MM.1S (cell line): ENCODE results near the gene ZNF521.

Experiments
- DNase-seq: peaks from one replicate; pipeline ENCODE4 v3.0.0-alpha.2; 2015
- H2AFZ ChIP-seq: fragments of 300-600 bp; sonication (generic); 2 replicates; pipeline ENCODE4 v1.6.0; 2016; ENCODE audit warnings: antibody characterized with exemption, low read length
- H3F3A ChIP-seq: fragments of 300-600 bp; sonication (generic); 2 replicates; pipeline ENCODE4 v1.6.1; 2016; ENCODE audit warnings: mild to moderate bottlenecking, antibody characterized with exemption, low read length, moderate library complexity, mixed read lengths; ENCODE audit not compliant: insufficient read depth
- H3K27ac ChIP-seq: fragments of 300-600 bp; sonication (generic); 2 replicates; pipeline ENCODE4 v1.5.1; 2016; ENCODE audit warnings: mild to moderate bottlenecking, low read length
- H3K27me3 ChIP-seq: fragments of 300-600 bp; sonication (generic); replicated peaks from 2 replicates; pipeline ENCODE4 v1.6.0; 2016; ENCODE audit warnings: low read length; ENCODE audit not compliant: insufficient read depth
- H3K36me3 ChIP-seq: fragments of 300-600 bp; sonication (generic); replicated peaks from 2 replicates; pipeline ENCODE4 v1.6.1; 2016; ENCODE audit warnings: mild to moderate bottlenecking, low read length, mixed read lengths; ENCODE audit not compliant: insufficient read depth
- H3K4me1 ChIP-seq: fragments of 300-600 bp; sonication (generic); 2 replicates; pipeline ENCODE4 v1.6.1; 2016; ENCODE audit warnings: low read length, mixed read lengths
- H3K4me2 ChIP-seq: fragments of 300-600 bp; sonication (generic); 2 replicates; pipeline ENCODE4 v1.6.0; 2016; ENCODE audit warnings: low read depth, low read length
- H3K4me3 ChIP-seq: fragments of 300-600 bp; sonication (generic); 2 replicates; pipeline ENCODE4 v1.5.1; 2016; ENCODE audit warnings: low read length, mixed read lengths
- H3K79me2 ChIP-seq: fragments of 300-600 bp; sonication (generic); 2 replicates; pipeline ENCODE4 v1.6.1; 2016; ENCODE audit warnings: mixed run types, low read length, mixed read lengths
- H3K9ac ChIP-seq: fragments of 300-600 bp; sonication (generic); 2 replicates; pipeline ENCODE4 v1.6.1; 2016; ENCODE audit warnings: low read length, mixed read lengths
- H3K9me2 ChIP-seq: fragments of 300-600 bp; sonication (generic); replicated peaks from 2 replicates; pipeline ENCODE4 v1.6.1; 2016; ENCODE audit warnings: mild to moderate bottlenecking, low read length, mixed read lengths; ENCODE audit not compliant: insufficient read depth
- H3K9me3 ChIP-seq: fragments of 300-600 bp; sonication (generic); replicated peaks from 2 replicates; pipeline ENCODE4 v1.6.1; 2016; ENCODE audit warnings: mild to moderate bottlenecking, low read length, mixed read lengths; ENCODE audit not compliant: insufficient read depth
- H4K20me1 ChIP-seq: fragments of 300-600 bp; sonication (generic); 2 replicates; pipeline ENCODE4 v1.6.1; 2016; ENCODE audit warnings: mild to moderate bottlenecking, low read length, moderate library complexity, mixed read lengths; ENCODE audit not compliant: insufficient read depth
- EZH2 ChIP-seq: fragments of 300-600 bp; sonication (generic); optimal IDR thresholded peaks from 2 replicates; pipeline ENCODE3; 2017; ENCODE audit warnings: low read depth, mild to moderate bottlenecking, antibody characterized with exemption, low read length, mixed read lengths
- EZH2phosphoT487 ChIP-seq: fragments of 300-600 bp; sonication (generic); IDR thresholded peaks from 2 replicates; pipeline ENCODE4 v1.6.1; 2018; ENCODE audit warnings: antibody characterized with exemption, low read length
- TF ChIP-seq, protein P1 (sequence below): fragments of 300-600 bp; sonication (generic); IDR thresholded peaks from 2 replicates; pipeline ENCODE4 v1.5.1; 2016; ENCODE audit warnings: antibody characterized with exemption, low read length, mixed read lengths

The ZNF521 gene

DNA sequence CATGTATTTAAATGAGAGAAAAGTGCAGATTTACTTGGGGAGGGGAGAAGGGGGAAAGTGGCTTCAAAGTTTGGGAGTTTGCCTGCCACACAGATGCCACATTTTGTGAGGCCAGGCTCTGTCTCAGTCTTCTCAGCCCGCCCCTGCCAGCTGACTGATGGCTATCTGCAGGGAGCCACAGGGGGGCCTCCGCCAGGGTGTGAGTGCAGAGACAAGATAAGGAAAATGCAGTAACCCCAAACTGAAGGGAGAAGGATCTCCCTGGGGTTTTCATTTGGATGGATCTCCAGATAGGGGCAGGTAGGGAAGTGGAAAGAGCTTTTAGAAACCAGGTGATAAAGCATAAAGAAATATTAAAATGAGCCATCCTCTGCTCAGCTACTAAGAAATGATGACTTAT lies 128.8 kb downstream of the ZNF521 start:
- no peaks in the 10 kb centered on the region for H3K79me2 ChIP-seq
- H3K4me1 ChIP-seq: 0 out of 2 replicates have a peak, but pooled peaks cover 7% of the 10 kb centered on the region
- no peaks in the 10 kb centered on the region for H3K9me2 ChIP-seq
- H3K4me2 ChIP-seq: no peak overlapping the region
- no peak for DNase-seq
- H3K9me3 ChIP-seq: no peaks in the 10 kb centered on the region
- no peak overlapping the region for H2AFZ ChIP-seq
- H3K4me3 ChIP-seq: no peak overlapping the region
- no peaks in the 10 kb centered on the region for H3K27me3 ChIP-seq
- H3F3A ChIP-seq: 0 out of 2 replicates have a peak, but pooled peaks cover 5% of the 10 kb centered on the region
- no peaks in the 10 kb centered on the region for H3K36me3 ChIP-seq
- H4K20me1 ChIP-seq: no peaks in the 10 kb centered on the region
- H3K9ac ChIP-seq: no peak overlapping the region
- H3K27ac ChIP-seq: no peak overlapping the region
- TF ChIP-seq, protein P1, sequence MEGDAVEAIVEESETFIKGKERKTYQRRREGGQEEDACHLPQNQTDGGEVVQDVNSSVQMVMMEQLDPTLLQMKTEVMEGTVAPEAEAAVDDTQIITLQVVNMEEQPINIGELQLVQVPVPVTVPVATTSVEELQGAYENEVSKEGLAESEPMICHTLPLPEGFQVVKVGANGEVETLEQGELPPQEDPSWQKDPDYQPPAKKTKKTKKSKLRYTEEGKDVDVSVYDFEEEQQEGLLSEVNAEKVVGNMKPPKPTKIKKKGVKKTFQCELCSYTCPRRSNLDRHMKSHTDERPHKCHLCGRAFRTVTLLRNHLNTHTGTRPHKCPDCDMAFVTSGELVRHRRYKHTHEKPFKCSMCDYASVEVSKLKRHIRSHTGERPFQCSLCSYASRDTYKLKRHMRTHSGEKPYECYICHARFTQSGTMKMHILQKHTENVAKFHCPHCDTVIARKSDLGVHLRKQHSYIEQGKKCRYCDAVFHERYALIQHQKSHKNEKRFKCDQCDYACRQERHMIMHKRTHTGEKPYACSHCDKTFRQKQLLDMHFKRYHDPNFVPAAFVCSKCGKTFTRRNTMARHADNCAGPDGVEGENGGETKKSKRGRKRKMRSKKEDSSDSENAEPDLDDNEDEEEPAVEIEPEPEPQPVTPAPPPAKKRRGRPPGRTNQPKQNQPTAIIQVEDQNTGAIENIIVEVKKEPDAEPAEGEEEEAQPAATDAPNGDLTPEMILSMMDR: no peak
- TF ChIP-seq EZH2phosphoT487: no peak
- TF ChIP-seq EZH2: no peak

DNA sequence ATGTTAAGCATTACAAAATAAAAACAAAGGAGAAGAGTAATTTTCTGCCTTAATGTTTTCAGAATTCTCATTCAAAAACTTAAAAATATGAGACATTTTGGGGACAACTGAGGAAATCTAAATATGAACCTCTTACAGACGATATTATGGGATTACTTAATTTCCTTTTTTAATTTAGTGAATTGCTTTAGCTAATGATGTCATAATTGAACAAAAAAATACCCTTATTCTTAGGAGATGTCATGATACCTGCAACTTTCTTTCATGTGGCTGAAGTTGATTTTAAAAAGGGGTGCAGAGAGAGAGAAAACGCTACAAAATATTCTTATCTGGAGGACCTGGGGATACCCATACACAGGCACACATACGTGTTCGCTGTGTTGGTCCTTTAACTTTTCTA lies 129.3 kb downstream of the ZNF521 start:
- Histone ChIP-seq H3K9me3 (no peaks in the 10 kb centered on the region), H3F3A (0 out of 2 replicates have a peak, but pooled peaks cover 5% of the 10 kb centered on the region), H3K27ac (no peak overlapping the region), H3K36me3 (no peaks in the 10 kb centered on the region), H3K4me2 (no peak overlapping the region), H2AFZ (no peak overlapping the region), H3K79me2 (no peaks in the 10 kb centered on the region), H3K9me2 (no peaks in the 10 kb centered on the region), H3K9ac (no peak overlapping the region), H3K4me1 (0 out of 2 replicates have a peak, but pooled peaks cover 7% of the 10 kb centered on the region), H4K20me1 (no peaks in the 10 kb centered on the region), H3K4me3 (no peak overlapping the region), H3K27me3 (no peaks in the 10 kb centered on the region)
- TF ChIP-seq, protein P1: no peak
- TF ChIP-seq EZH2phosphoT487 (no peak), EZH2 (no peak)
- no peak for DNase-seq

DNA sequence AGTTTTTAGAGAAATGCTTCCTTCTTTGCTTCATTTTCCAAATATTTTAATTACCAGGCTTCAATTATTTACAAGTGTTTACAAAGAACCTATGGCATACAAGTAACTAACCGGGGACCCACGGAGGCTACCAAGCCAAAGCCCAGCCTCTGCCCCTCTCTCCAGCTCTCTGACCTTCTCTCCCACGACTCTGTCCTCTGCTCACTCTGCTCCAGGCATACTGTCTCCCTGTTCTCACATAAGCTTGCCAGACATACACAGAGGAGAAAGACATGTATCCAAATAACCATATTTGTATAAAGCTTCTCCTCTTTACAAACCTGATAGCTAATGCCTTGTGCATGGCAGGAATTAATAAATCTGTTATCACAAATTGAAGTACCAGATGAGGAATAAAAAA lies 141.3 kb downstream of the ZNF521 start:
- H3K27ac ChIP-seq: no peak overlapping the region
- no peaks in the 10 kb centered on the region for H4K20me1 ChIP-seq
- DNase-seq: no peak
- H3K9me3 ChIP-seq: no peaks in the 10 kb centered on the region
- no peak overlapping the region for H3K9ac ChIP-seq
- no peaks in the 10 kb centered on the region for H3K4me1 ChIP-seq
- H3K9me2 ChIP-seq: no peaks in the 10 kb centered on the region
- H3F3A ChIP-seq: no peaks in the 10 kb centered on the region
- no peaks in the 10 kb centered on the region for H3K36me3 ChIP-seq
- H3K4me3 ChIP-seq: no peak overlapping the region
- peaks cover 3% of the 10 kb centered on the region; the same call in 1 of the 2 replicates for H3K79me2 ChIP-seq
- no peak overlapping the region for H3K4me2 ChIP-seq
- TF ChIP-seq EZH2phosphoT487: no peak
- TF ChIP-seq EZH2: no peak
- TF ChIP-seq, protein P1: no peak
- H3K27me3 ChIP-seq: no peaks in the 10 kb centered on the region
- no peak overlapping the region for H2AFZ ChIP-seq
